GM12878 (cell line): ENCODE measurements around the gene ASIC3.

Experiments
- CTCF ChIP-seq, 3 experiments: IDR thresholded peaks in 2 of 3; conservative IDR thresholded peaks in 1 of 3; 2 replicates each; pipeline ENCODE4 v1.5.1; 2011; ENCODE audit warnings: low read depth in 3 of 3, low read length in 3 of 3, mild to moderate bottlenecking in 3 of 3, control low read depth in 2 of 3, moderate library complexity in 2 of 3, inconsistent platforms in 1 of 3, mixed read lengths in 1 of 3; ENCODE audit not compliant: control insufficient read depth in 2 of 3, insufficient read depth in 1 of 3; ENCODE audit errors: extremely low read depth in 1 of 3
- TAF1 ChIP-seq: IDR thresholded peaks from 2 replicates; pipeline ENCODE4 v1.6.1; 2011; ENCODE audit warnings: mild to moderate bottlenecking, low read depth, low read length, borderline replicate concordance
- TF ChIP-seq, protein P1 (sequence below): IDR thresholded peaks from 2 replicates; pipeline ENCODE4 v1.6.1; 2012; ENCODE audit warnings: low read length, inconsistent platforms

GRCh38 chr7:151060416-151061212, 12.3 kb downstream of the ASIC3 start:
- TF ChIP-seq CTCF (IDR thresholded peaks at IDR 0.05 in 2 of 3, conservative IDR thresholded peaks at IDR 0.05 in 1 of 3; ENCODE audit: control insufficient read depth in 2 of 3, extremely low read depth in 1 of 3, insufficient read depth in 1 of 3, low read depth in 3 of 3, low read length in 3 of 3) (peak in 1 of 3 experiments; percentile 6; a peak in 1 of 6 replicates), TAF1 (no peak)
- TF ChIP-seq, protein P1, sequence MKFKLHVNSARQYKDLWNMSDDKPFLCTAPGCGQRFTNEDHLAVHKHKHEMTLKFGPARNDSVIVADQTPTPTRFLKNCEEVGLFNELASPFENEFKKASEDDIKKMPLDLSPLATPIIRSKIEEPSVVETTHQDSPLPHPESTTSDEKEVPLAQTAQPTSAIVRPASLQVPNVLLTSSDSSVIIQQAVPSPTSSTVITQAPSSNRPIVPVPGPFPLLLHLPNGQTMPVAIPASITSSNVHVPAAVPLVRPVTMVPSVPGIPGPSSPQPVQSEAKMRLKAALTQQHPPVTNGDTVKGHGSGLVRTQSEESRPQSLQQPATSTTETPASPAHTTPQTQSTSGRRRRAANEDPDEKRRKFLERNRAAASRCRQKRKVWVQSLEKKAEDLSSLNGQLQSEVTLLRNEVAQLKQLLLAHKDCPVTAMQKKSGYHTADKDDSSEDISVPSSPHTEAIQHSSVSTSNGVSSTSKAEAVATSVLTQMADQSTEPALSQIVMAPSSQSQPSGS = no peak
